Frontal cortex (tissue), 4 donors: ENCODE data around the gene LRRC37B. TPM values are rescaled to one million over a fixed set of nuclear protein-coding genes. Genes with fewer than 3 reads are reported as not detected.
"Not testable (repeated sequence)": the region's sequence is repeated elsewhere in the genome, so short reads cannot be mapped to it uniquely, and the experiment has no call there.

Experiments
- DNase-seq, 2 donors: peaks; one replicate each; pipeline ENCODE4 v3.0.0; 2012; ENCODE audit warnings: low spot score in 2 of 2
- FAIRE-seq: peaks from 2 replicates; lab custom pipeline; 2012; peaks lifted over from hg19 to GRCh38; lab: Jason Lieb, UNC
- total RNA-seq: library from RNA; depleted of rRNA; stranded (reverse); fragments of >200 nt; gene quantifications from one replicate; pipeline ENCODE4 v1.2.3, GENCODE V29; 2014
- donor health status: control.
- donor health status: control.
- donor health status: control.

LRRC37B gene
- total RNA-seq, 1 donor from 2014 or later, result 91.7 TPM

DNA sequence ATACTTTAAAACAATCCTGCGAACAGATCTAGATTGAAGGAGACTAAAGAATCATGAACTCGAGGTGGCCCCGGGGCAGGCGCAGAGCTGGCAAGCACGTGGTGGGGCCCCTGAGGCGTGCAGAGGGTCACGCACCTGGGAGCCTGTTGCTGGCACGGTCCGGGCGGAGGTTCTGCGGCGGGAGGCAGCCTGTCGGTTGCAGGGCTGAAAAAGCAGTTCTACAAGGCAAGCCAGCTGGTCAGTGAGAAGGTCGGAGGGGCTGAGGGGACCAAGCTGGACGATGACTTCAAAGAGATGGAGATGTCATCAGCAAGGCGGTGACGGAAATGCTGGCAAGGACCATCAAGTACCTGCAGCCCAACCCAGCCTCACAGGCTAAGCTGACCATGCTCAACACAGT lies 33.1 kb downstream of the LRRC37B start:
- FAIRE-seq, DNase-seq: not testable (repeated sequence)

DNA sequence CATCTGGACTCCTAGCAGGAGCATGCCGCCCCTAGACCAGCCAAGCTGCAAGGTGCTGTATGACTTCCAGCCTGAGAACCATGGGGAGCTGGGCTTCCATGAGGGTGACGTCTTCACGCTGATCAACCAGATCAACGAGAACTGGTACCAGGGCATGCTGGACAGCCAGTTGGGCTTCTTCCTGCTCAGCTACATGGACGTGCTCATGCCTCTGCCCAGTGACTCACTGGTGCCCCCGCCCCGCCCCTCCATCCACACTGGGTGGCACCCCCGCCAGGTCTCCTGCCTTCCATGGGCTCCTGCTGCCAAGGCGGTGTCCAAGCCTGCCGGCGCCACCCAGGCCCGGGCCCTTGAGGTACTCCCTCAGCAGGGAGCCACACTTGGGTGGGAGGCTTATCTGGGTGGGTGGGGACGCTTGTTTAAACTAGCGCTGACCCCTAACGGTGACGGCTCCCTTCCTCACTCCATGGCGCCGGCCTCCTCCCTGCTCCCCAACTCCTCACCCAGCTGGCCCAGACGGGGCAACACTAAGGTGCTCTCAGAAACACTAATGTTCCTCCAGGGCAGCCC lies 34.2 kb downstream of the LRRC37B start:
- not testable (repeated sequence) for DNase-seq, FAIRE-seq

DNA sequence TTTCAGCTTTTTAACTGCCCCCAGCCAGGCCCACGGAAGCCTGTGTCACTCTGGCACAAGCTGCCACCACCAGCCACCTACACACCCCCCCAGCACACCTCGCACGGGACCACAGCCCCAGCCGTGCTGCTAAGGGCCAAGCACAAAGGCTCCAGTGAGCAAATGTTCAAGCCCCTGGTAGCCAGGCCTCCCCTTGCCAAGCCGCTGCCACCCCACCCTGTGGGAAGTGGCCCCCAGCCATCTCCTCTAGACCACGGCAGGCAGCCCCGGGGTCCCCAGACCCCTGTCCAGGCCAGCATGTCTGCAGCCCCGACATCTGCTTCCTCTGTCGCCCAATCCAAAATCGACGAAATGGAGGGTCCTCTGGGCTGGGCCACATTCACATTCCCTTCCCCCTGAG lies 35.1 kb downstream of the LRRC37B start:
- FAIRE-seq, DNase-seq: not testable (repeated sequence)

DNA sequence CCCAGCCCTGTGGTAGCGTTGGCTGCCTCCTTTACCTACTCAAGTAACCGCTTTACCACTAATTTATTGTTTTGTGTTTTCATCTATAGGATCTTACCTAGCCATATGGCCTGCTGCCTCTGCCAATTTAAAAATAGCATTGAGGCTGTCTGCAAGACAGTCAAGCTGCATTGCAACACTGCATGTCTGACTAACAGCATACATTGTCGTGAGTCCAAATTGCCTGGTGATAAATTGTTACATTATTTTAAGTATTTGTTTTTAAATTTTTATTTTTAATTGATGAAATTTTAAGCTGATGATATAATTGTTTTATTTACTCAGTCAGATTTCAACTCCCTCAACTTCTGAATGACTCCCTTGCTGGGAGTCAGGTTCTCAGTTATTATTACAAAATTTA lies 38.4 kb downstream of the LRRC37B start:
- not testable (repeated sequence) for DNase-seq, FAIRE-seq

DNA sequence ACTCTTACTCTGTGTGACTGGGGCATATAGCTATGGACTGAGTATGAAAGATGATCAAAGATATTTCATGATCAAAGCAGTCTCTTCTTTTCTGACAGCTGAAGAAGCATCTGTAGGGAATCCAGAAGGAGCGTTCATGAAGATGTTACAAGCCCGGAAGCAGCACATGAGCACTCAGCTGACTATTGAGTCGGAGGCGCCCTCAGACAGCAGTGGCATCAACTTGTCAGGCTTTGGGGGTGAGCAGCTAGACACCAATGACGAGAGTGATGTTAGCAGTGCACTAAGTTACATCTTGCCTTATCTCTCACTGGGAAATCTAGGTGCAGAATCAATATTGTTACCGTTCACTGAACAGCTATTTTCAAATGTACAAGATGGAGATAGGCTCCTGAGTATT lies 40.5 kb downstream of the LRRC37B start:
- DNase-seq, FAIRE-seq: not testable (repeated sequence)

DNA sequence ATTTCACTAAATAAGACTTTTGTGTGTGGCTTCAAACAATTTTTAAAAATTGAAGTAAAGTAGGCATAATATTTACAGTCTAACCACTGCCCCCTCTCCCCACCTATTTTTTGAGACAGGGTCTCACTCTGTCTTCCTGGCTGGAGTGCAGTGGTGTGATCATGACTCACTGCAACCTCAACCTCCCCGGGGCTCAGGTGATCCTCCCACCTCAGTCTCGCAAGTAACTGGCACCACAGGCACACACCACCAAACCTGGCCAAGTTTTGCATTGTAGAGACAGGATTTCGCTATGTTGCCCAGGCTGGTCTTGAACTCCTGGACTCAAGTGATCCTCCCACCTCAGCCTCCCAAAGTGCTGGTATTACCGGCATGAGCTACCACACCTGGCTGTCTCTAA lies 47.8 kb downstream of the LRRC37B start:
- not testable (repeated sequence) for FAIRE-seq, DNase-seq

DNA sequence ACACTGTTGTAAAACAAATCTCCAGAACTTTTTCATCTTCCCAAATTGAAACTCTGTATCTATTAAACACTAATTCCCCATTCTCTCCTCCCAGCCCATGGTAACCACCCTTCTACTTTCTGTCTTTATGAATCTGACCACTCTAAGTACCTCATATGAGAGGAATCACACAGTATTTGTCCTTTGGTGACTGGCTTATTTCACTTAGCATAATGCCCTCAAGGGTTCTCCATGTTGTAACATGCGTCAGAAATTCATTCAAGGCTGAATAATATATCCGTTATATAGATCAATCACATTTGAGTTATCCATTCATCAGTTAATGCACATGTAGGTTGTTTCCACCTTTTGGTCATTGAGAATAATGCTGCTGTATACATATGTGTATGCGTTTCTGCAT lies 48.2 kb downstream of the LRRC37B start:
- not testable (repeated sequence) for FAIRE-seq, DNase-seq

DNA sequence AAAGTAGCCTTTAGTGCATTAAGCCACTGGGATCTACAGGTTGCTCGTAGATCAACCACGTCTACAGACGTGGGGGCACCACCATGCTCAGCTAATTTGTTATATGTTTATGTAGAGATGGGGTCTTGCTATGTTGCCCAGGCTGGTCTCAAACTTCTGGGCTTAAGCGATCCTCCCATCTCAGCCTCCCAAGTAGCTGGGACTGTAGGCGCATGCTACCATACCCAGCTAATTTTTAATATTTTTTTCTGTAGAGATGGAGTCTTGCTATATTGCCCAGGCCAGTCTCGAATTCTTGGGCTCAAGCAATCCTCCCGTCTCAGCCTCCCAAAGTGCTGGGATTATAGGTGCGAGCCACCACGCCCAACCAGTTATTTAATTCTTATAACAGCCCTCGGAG lies 49.3 kb downstream of the LRRC37B start:
- not testable (repeated sequence) for DNase-seq, FAIRE-seq

DNA sequence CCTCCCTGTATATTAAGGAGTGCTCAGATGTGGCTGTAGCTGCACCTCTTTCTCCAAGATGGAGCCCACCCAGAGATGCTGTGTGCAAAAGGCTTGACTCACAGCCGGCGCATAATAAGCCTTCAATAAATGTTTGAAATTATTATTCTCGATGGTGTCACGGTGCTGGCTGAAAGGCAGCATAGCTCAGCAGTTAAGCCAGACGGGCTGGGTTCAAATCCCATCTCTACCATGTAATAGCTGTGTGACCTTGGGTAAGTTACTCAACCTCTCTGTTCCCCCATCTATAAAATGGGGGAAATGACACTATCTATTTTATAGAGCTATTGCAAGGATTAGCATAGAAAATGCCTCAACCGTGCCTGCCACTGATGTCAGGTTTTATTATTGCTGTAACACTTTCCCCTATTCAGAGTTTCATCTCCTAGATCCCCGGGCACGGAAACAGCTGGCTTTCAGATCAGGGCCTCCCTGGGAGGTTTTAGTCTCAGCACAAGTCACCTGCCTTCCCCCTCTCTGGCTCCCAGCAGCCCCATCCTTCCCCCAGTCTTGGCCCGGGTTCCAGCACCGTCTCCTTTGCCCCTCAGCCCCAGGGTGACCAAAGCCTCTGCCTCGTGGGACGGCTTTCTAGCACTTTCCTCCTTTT lies 50.4 kb downstream of the LRRC37B start:
- not testable (repeated sequence) for FAIRE-seq, DNase-seq

DNA sequence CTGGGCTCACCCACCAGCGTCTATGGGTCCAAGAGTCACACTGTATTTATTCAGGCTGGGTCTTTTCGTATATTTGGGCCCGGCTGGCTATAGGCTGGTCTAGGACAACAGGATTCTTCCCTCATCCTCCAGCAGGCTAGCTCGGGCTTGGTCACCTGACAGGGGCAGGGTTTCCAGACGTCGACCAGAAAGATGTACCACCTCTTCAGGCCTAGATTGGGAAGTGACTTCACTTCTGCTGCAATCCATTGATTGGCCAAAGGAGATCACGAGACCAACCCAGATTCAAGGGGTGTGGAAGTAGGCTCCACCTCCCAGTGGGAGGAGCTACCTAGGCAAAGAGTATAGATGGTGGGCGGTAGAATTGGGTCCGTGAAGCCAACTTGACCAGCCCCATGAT lies 53.5 kb downstream of the LRRC37B start:
- not testable (repeated sequence) for DNase-seq, FAIRE-seq

DNA sequence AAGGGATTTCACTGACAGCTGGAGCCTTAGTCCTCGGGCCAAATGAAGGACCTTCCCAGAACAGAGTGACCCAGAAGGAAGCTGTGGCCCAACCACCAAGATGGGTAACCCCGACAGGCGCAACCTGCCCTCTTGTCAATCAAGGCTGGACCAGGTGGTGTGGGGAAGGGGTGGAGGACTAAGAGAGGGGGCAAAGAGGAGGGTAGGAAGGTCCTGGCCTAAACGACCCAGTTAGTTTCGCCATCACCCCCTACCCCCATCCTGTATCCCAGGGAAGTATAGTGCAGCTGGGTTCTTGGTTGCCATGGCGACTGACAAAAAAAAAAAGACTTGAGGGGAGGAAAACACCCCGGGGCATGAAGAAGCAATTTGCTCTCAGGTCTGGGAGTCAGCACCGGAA lies 54.7 kb downstream of the LRRC37B start:
- FAIRE-seq, DNase-seq: not testable (repeated sequence)

DNA sequence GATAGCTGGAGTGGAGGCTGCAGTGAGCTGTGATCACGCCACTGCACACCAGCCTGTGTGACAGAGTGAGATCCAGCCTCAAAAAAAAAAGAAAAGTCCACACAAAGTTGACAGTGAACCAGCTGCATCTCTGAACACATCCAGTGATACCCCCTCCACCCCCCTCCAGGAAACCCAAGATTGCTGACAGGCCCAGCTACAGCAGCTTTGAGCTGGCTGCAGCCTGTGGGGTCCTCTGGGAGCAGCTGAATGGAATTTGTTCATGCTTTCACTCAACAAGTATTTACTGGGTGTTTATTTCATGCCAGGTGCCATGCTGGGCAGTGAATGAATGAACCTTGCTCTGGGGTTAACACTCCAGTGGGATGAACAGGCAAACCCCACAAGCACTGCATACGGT lies 56.9 kb downstream of the LRRC37B start:
- not testable (repeated sequence) for DNase-seq, FAIRE-seq

DNA sequence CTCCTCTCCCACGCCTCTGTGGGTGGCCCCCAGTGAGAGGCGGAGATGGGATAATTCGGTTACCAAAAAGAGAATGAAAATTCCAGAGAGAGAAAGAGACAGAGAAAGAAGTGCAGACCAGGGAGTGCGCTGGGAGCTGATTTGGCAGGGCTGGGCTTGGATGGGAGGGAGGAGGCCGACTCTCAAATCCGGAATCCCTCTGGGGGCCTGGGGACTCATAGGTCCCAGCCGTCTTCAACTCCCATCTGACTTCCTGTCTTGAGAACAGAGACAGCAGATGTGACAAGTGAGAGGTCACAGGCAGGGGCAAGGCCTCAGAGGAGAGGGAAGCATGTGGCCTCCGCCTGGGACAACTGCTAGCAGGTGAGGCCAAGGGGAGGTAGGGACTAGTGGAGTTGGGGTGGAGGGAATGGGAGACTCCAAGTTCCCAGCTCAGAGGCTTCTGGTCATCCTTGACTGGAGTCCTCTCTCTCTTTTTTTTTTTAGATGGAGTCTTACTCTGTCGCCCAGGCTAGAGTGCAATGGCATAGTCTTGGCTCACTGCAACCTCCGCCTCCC lies 59.0 kb downstream of the LRRC37B start:
- not testable (repeated sequence) for DNase-seq, FAIRE-seq

DNA sequence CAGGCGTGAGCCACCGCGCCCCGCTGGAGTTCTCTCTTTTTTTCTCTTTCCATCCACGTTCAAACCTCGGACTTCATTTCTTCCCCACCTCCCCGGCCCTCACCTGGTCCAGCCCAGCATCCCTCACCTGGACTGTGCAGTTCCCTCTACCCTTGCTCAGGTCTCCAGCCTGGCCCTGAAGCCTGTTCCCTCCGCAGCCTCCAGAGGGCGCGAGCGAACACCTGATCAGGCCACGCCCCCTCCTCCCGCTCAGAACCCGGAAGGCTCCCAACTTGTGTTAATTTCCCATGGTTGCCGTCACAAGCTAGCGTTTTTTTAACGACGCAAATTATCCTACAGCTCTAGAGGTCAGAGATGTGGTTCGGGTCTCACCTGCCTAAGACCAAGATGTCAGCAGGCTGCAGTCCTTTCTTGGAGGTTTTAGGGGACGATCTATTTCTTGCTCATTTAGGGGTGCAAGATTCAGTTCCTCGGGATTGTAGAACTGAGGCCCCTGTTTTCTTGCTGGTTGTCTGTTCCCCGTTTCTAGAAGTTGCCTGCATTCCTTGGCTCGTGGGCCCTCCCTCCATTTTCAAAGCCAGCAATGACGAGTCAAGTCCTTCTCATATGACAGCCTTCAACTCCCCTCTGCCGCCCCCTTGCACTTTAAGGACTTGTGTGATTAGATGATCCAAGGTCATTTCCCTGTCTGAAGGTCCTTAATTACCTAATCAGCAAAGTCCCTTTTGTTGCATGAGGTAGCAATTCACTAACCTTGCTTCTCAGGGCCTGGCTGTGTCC lies 59.9 kb downstream of the LRRC37B start:
- FAIRE-seq, DNase-seq: not testable (repeated sequence)

DNA sequence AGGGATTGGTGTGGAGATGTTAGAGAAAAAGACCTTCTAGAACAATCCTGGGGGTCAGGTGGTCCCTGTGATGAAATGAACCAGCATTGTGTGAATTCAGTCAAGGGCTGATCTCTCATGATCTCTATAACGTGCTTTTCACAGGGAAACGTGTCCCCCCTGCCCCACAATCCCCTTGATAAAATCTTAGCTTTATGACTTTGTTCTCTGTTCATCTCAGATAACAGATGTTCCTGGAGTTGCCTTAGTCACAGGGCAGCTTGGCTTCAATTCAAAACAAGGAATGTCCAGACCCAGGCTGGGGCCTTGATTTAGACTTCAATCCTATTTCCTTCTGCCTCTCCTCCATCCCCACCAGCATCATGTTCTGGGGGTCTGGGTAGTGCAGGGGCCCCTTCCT lies 61.9 kb downstream of the LRRC37B start:
- not testable (repeated sequence) for DNase-seq, FAIRE-seq

DNA sequence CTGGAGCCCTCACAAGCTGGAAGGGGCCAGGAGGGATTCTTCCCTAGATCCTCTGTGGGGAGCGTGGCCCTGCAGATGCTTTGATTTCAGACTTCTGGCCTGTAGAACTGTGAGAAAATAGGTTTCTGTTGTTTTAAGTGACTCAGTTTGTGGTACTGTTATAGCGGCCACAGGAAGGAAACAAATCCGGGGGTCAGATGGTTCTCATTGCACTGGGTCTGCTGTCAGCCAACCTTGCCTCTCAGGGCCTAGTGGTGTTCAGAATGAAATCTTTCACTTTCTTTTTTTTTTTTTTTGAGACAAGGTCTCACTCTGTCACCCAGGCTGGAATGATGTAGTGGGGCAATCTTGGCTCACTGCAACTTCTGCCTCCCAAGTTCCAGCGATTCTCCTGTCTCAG lies 64.8 kb downstream of the LRRC37B start:
- FAIRE-seq, DNase-seq: not testable (repeated sequence)

DNA sequence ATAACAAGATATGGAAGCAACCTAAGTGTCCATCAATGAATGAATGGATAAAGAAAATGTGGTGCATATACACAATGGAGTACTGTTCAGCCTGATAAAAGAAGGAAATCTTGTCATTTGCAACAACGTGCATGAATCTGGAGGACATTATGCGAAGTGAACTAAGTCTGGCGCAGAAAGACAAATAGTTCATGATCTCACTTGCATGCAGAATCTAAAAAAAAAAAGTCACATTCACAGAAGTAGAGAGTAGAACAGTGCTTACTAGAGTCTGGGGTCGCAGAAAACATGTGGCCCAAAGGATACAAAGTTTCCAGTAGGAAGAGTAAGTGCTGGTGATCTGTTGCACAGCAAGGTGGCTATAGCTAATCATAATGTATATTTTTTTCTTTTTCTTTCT lies 65.9 kb downstream of the LRRC37B start:
- not testable (repeated sequence) for FAIRE-seq, DNase-seq

DNA sequence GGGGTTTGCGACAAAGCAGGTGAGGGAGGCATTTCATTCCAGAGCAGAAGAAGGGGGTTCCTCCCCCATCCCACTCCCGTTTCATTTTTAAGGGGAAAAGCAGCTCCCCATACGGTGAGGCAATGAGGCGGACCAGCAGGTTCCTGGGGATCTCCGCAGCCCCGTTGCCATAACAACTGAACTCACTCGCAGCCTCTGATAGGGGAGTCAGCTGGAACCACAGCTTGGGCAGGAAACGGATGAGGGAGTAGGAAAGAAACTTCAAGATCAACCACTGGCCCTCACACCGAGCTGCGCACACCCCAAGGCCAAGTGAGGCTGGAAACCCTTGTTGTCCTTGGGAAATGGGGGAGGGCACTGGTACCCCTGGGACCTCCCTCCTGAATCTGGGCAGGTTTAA lies 72.6 kb downstream of the LRRC37B start:
- not testable (repeated sequence) for FAIRE-seq
- peak in 1 of 2 donors; percentile 32 for DNase-seq

DNA sequence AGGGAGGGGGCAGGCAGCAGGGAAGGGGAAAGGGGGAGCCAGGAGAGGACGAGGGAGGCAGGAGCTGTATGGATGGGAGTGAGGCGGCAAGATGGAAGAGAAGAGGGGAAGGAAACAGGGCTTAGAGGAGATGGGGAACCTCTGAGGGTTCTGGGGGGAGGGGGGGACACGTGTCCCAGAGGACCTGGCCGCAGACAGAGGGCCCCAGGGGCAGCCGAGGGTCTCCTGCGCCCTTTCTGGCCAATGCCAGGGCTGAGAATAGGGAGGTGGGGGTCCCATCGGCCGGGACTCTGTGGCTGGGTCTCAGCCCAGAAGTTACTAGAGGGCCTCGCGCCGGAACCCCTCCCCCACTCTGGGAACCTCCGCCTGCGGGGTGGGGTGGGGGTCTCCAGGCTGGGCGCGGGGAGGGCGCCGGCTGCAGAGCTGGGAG lies 76.4 kb downstream of the LRRC37B start:
- DNase-seq, FAIRE-seq: not testable (repeated sequence)
